ENCODE data around the gene PPP1R1B.
A peak's percentile ranks its signal among the peaks of the same experiment; 100 is the strongest.

Gene PPP1R1B

DNA sequence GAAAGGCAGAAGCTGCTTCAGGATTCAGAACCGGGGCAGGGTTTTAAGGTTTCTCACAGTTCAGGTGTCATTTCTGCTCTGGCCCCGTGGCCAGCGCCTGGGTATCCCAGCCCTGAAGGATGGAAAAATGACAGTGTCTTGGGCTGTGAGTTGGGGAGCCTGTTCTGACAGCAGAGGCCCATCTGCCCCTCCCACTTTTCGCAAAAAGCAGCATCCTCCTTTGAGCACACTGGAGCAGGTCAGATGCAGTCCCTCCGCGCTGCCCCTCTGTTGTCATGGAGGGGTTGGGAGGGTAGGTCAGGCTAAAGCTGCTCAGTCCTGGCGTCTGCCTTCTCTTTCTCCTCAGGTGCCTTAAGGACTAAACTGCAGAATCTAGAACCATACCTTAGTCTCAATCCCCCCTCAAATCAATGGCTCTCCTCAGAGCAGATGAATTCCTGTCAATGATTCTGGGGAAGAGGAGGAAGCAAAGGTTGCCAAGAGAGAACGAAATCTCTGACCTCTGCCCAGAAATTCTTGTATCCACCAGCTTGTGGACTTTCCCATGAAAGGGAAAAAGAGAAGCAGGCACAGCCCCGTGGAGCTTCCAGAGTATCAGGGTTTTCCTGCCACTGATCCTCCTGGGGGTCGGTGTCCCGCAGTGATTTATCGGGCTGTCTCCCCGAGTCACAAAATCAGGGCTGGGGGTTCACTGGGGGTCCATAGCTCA is 26.3 kb upstream of the PPP1R1B start:
- 2 to 4% methylated on average over 13 of the region's 13 CpGs for WGBS, 2 experiments
- Histone ChIP-seq H3K27ac (ENCODE audit: insufficient read depth, low read depth, low read length, poor library complexity, severe bottlenecking) (no peak overlapping the region), H3K36me3 (ENCODE audit: control insufficient read depth, insufficient read depth, low read length) (no peaks in the 10 kb centered on the region), H3K4me1 (ENCODE audit: control insufficient read depth, insufficient read depth, low read length) (peaks cover 17% of the 10 kb centered on the region), H3K4me3 (ENCODE audit: insufficient read depth, low read depth, low read length) (no peak overlapping the region), H3K9me3 (ENCODE audit: control insufficient read depth, low read length) (no peaks in the 10 kb centered on the region), H3K27me3 (ENCODE audit: control insufficient read depth, insufficient read depth, low read length, poor library complexity, severe bottlenecking) (peaks cover 100% of the 10 kb centered on the region)

DNA sequence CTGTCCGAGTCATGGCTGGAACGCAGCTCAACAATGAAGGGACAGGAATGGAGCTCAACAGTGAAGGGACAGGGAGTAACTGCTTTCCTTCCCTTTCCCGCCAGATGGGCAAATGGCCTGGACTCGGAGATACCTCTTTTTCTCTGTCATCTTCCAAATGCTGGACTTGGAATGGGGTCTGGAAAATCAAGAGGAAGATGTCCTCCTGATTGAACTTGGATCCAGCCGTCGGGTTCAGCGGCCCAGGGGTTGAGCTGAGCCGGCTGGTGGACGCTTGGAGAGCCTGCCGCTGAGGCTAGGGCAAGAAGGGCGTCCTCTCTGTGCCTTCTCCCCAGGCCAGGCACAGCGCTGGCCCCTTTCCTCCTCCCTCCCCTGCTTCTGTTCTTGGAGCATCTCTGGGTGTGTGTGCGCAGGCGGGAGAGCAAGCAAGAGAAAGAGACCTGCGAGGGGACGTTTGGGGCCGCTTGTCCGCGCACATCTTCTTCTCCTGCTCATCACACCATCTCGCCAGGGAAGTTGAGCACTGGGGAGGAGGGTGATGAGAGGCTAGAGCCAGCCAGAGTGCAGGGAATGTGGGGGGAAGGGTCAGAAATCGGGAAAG is 25.7 kb upstream of the PPP1R1B start:
- H3K27me3 ChIP-seq (ENCODE audit: control insufficient read depth, insufficient read depth, low read length, poor library complexity, severe bottlenecking) = peaks cover 100% of the 10 kb centered on the region
- H3K4me1 ChIP-seq (ENCODE audit: control insufficient read depth, insufficient read depth, low read length) = peaks cover 24% of the 10 kb centered on the region
- H3K4me3 ChIP-seq (ENCODE audit: insufficient read depth, low read depth, low read length) = no peak overlapping the region
- 0 to 2% methylated on average over 21 of the region's 21 CpGs for WGBS, 2 experiments
- no peaks in the 10 kb centered on the region for H3K36me3 ChIP-seq (ENCODE audit: control insufficient read depth, insufficient read depth, low read length)
- H3K9me3 ChIP-seq (ENCODE audit: control insufficient read depth, low read length) = no peaks in the 10 kb centered on the region
- H3K27ac ChIP-seq (ENCODE audit: insufficient read depth, low read depth, low read length, poor library complexity, severe bottlenecking) = no peak overlapping the region

DNA sequence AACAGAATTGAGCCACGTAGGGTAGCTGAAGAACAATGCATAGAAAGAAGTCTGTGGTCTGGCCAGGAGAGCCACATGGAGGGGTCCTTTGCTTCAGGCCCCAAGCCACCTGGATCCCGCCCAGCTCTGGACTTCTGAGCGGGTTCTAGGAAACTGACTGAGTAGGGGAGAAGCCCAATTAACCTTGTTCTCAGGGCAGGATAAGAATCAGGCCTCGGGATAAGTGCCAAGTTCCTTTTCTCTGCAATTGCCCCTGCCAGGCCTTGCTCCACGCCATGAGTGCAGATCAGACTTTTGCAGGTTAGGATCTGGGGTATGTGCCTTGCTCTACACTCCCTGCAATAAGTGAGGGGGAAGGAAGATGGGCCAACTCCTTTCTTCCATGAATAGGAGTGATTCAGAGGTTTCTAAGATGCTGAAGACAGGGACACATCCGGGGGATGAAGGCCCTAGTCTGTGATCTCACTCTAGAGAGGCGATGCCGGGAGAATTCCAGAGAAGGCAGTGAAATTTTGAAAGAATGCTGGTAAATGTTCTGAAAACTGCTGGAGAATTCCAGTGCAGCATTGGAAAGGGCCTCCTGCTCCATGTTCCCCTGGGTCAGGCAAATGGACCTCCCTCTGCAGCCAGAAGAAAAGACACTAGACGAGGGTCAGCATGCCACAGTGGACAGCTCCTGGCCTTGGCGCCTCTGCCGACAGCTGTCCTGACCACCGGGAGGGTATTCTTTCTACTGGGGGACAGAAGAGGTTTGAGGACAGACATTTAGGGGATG is 24.8 kb upstream of the PPP1R1B start:
- 6 to 8% methylated on average over 12 of the region's 12 CpGs for WGBS, 2 experiments
- Histone ChIP-seq H3K27me3 (ENCODE audit: control insufficient read depth, insufficient read depth, low read length, poor library complexity, severe bottlenecking) (peaks cover 100% of the 10 kb centered on the region), H3K4me3 (ENCODE audit: insufficient read depth, low read depth, low read length) (no peak overlapping the region), H3K9me3 (ENCODE audit: control insufficient read depth, low read length) (no peaks in the 10 kb centered on the region), H3K4me1 (ENCODE audit: control insufficient read depth, insufficient read depth, low read length) (peaks cover 26% of the 10 kb centered on the region), H3K36me3 (ENCODE audit: control insufficient read depth, insufficient read depth, low read length) (no peaks in the 10 kb centered on the region), H3K27ac (ENCODE audit: insufficient read depth, low read depth, low read length, poor library complexity, severe bottlenecking) (no peak overlapping the region)

DNA sequence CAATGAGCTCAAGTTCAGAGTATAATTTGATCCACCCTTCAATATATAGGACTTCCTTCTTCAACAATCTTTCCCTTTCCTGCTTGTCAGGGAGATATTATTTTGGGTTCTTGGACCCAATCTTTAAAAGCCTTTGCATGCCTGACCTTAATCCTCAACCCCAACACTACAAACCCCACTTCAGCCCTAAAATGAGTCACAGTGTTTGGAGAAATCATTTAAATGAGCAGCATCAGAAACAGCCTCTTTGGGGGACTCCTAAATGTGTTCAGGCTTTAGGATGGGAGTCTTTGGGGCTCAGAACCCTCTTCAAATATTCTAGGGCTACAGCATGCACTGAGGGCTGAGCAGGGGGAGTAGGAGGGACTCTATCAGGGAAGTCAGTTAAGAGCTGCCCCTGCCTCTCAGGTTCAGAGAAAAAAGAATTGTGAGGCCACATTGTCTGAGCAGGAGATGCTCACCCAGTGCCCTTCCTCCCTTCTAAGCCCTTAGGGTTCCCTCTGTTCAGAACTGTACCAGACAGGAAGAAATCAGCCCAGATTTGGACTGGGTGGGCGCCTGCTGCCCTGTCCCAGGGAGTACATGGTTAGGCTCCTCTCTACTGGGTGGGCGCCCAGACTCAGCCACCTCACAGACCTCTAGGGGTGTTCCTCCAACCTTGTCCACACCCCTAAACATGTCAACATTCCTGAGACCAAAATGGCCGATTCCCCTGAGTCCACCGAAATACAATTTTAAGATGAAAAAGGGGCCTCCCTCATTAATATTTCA is 24.0 kb upstream of the PPP1R1B start:
- Histone ChIP-seq H3K27ac (ENCODE audit: insufficient read depth, low read depth, low read length, poor library complexity, severe bottlenecking) (no peak overlapping the region), H3K27me3 (ENCODE audit: control insufficient read depth, insufficient read depth, low read length, poor library complexity, severe bottlenecking) (peaks cover 100% of the 10 kb centered on the region), H3K4me1 (ENCODE audit: control insufficient read depth, insufficient read depth, low read length) (peaks cover 32% of the 10 kb centered on the region), H3K4me3 (ENCODE audit: insufficient read depth, low read depth, low read length) (no peak overlapping the region), H3K9me3 (ENCODE audit: control insufficient read depth, low read length) (no peaks in the 10 kb centered on the region), H3K36me3 (ENCODE audit: control insufficient read depth, insufficient read depth, low read length) (no peaks in the 10 kb centered on the region)
- 26 to 39% methylated on average over 4 of the region's 4 CpGs for WGBS, 2 experiments

DNA sequence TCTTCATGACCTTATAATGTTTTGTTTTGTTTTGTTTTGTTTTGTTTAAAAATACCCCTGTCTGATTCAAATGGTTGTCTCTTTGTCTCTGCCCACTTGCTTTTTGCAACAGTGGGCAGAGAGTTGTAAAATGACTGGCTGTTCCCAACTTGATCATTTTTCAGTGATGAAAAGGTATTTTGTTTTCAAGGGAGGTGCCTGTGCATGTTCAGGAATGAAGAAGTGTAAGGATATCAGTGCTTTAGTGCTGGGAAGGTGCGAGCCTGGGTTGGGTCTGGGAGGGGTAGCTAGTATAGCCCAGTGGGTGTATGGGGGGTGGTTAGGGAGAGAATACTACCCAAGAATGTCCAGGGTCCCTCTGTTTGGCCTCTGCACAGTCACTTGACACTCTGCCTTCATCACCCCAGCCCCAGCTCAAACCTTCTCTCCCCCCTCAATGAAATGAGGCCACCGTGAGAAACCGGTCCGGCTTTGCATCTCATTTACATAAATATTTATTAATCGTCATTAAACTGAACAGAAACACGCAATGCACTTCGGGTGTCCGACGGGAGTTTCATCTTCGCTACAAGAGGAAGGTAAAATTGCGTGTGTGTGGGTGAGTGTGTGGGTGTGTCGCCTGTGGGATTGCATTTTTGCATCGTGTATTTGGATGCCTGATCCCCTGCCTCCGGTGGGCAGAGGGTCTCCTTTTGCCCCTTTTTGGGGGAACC is 23.3 kb upstream of the PPP1R1B start:
- Histone ChIP-seq H3K4me1 (ENCODE audit: control insufficient read depth, insufficient read depth, low read length) (peaks cover 32% of the 10 kb centered on the region), H3K27ac (ENCODE audit: insufficient read depth, low read depth, low read length, poor library complexity, severe bottlenecking) (no peak overlapping the region), H3K36me3 (ENCODE audit: control insufficient read depth, insufficient read depth, low read length) (no peaks in the 10 kb centered on the region), H3K4me3 (ENCODE audit: insufficient read depth, low read depth, low read length) (no peak overlapping the region), H3K27me3 (ENCODE audit: control insufficient read depth, insufficient read depth, low read length, poor library complexity, severe bottlenecking) (peaks cover 100% of the 10 kb centered on the region), H3K9me3 (ENCODE audit: control insufficient read depth, low read length) (no peaks in the 10 kb centered on the region)
- WGBS, 2 experiments = 2 to 4% methylated on average over 14 of the region's 14 CpGs

DNA sequence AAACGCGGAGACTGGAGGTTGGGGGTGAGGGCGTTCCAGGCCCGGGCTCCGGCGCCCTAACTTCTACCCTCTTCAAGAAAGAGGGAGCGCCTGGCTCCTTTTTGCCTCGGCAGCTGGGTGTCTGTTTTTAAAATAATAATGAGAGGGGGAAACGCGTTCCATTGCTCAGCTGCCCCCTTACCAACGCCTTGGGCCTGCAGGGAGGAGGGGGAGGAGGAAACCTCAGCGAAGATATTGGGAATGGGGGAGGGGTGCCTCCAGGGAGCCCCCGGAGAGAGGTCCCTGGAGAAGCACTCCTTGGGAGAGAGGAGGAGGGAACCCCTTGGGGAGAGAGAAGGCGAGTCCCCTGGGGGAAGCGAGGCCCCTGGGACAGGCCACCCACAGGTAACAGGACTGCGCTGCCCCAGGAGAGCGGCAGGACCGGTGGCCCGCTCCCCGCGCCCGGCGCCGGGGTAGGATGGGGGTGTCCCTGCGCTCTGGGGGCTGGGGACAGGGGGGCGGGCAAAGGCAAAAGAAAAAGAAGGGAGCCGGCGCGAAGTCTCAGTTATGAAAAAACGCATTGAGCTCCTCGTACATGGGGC is 21.8 kb upstream of the PPP1R1B start:
- peaks cover 32% of the 10 kb centered on the region for H3K4me1 ChIP-seq (ENCODE audit: control insufficient read depth, insufficient read depth, low read length)
- H3K27ac ChIP-seq (ENCODE audit: insufficient read depth, low read depth, low read length, poor library complexity, severe bottlenecking) = no peak overlapping the region
- H3K27me3 ChIP-seq (ENCODE audit: control insufficient read depth, insufficient read depth, low read length, poor library complexity, severe bottlenecking) = peaks cover 100% of the 10 kb centered on the region
- WGBS, 2 experiments = 1% methylated on average over 31 of the region's 31 CpGs
- no peaks in the 10 kb centered on the region for H3K36me3 ChIP-seq (ENCODE audit: control insufficient read depth, insufficient read depth, low read length)
- H3K4me3 ChIP-seq (ENCODE audit: insufficient read depth, low read depth, low read length) = no peak overlapping the region
- no peaks in the 10 kb centered on the region for H3K9me3 ChIP-seq (ENCODE audit: control insufficient read depth, low read length)

DNA sequence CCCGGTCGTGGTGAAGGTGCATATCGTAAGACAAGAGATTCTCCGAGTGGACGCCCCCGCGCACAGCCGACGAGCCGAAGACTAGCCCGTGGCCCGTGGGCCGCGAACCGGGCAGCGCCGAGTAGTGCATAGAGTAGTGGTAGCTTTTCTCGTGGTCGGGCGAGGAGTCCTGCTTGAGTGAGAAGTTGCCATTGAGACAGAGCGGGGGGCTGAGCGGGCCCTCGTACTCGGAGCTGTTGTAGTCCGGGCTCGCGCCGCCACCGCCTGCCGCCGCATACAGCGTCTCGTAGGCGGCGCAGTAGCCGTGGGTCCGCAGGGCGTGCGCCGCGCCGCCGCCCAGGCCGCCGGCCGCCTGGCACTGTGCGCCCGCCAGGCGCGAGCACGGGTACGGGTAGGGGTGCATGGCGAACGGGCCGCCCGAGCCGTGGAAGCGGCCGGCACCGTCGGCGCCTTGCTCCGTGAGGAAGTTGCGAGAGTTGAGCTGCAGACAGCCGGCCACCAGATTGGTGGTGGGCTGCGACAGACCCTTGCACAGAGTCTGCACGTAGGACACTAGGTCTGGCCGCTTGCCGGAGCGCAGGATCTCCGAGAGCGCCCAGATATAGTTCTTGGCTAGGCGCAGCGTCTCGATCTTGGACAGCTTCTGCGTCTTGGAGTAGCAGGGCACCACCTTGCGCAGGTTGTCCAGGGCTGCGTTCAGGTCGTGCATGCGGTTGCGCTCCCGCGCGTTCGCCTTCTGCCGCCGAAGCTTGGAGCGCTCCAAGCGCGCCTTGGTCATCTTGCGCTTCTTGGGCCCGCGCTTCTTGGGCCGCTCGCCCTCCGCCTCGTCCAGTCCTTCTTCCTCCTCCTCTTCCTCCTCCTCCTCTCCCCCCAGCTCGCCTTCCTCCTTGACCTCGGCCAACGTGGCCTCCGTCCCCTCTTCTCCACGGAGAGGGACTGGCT is 21.0 kb upstream of the PPP1R1B start:
- Histone ChIP-seq H3K36me3 (ENCODE audit: control insufficient read depth, insufficient read depth, low read length) (no peaks in the 10 kb centered on the region), H3K27me3 (ENCODE audit: control insufficient read depth, insufficient read depth, low read length, poor library complexity, severe bottlenecking) (peaks cover 100% of the 10 kb centered on the region), H3K9me3 (ENCODE audit: control insufficient read depth, low read length) (no peaks in the 10 kb centered on the region), H3K4me1 (ENCODE audit: control insufficient read depth, insufficient read depth, low read length) (peaks cover 29% of the 10 kb centered on the region), H3K27ac (ENCODE audit: insufficient read depth, low read depth, low read length, poor library complexity, severe bottlenecking) (no peak overlapping the region), H3K4me3 (ENCODE audit: insufficient read depth, low read depth, low read length) (peak overlapping the region; percentile 3)
- 1% methylated on average over 102 of the region's 102 CpGs for WGBS, 2 experiments

DNA sequence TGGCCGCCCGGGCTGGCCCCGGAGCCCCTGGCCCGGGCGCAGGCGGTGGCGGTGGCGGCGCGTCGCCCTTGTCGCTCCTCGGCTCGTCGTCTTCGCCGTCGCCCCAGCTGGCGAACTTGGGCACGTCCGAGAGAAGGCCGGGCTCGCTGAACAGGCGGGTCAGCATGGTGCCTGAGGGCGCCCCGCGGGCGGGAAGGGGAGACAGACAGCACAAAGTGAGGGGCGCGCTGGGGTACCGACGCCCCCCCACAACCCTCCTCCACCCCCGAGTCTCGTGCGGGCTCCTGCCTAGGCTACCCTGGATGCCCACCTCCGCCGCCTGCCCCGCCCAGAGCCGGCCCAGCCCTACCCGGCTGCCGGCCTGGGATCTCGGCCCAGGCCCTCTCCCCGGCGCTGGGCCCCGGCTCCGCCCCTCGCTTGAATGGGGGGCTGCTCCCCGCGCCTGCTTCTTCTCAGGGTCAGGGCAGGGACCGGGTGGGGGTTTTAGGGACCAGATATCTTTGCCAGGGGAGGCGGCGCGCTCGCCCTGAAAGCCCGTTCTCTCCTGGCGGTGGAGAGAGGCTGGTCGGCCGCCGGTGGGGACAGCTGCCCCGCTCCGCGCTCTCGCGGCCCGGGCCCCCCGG is 20.2 kb upstream of the PPP1R1B start:
- 0 to 1% methylated on average over 66 of the region's 66 CpGs for WGBS, 2 experiments
- Histone ChIP-seq H3K27ac (ENCODE audit: insufficient read depth, low read depth, low read length, poor library complexity, severe bottlenecking) (no peak overlapping the region), H3K27me3 (ENCODE audit: control insufficient read depth, insufficient read depth, low read length, poor library complexity, severe bottlenecking) (peaks cover 100% of the 10 kb centered on the region), H3K36me3 (ENCODE audit: control insufficient read depth, insufficient read depth, low read length) (no peaks in the 10 kb centered on the region), H3K9me3 (ENCODE audit: control insufficient read depth, low read length) (no peaks in the 10 kb centered on the region), H3K4me3 (ENCODE audit: insufficient read depth, low read depth, low read length) (peak overlapping the region; percentile 15), H3K4me1 (ENCODE audit: control insufficient read depth, insufficient read depth, low read length) (peaks cover 29% of the 10 kb centered on the region)
